K562 (cell line): ENCODE measurements around the gene PELI1. TPM values are rescaled to one million over a fixed set of nuclear protein-coding genes. Genes with fewer than 3 reads are reported as not detected.

Experiments
- ATAC-seq: fragments of 200-7000 bp; cut with Tn5 transposase; 3 replicates; pipeline ENCODE4 v1.9.1; 2020; ENCODE audit warnings: moderate library complexity
- Bru-seq: library from RNA; stranded (reverse); fragments of 400-500 nt; gene quantifications from one replicate; lab custom pipeline; 2021; lab: Mats Ljungman, UMichigan
- BruChase-seq, 2 experiments: library from RNA; stranded (reverse); fragments of 400-500 nt; gene quantifications; one replicate each; lab custom pipeline; 2021; lab: Mats Ljungman, UMichigan
- BruUV-seq: library from RNA; stranded (reverse); fragments of 400-500 nt; replicated peaks from 2 replicates; lab custom pipeline; 2021; lab: Mats Ljungman, UMichigan
- CTCF ChIA-PET: fragments of 300-600 bp; formaldehyde crosslinking; extraction: SDS; loops from one replicate; lab custom pipeline; 2021; ENCODE audit warnings: low intra/inter-chr PET ratio; lab: Yijun Ruan, JAX
- POLR2A ChIA-PET: fragments of 300-600, 350-650 bp; sonication (Branson Sonifier 250); formaldehyde crosslinking; extraction: SDS; loops from one replicate; lab custom pipeline; 2021; ENCODE audit warnings: antibody characterized with exemption, inconsistent platforms; lab: Yijun Ruan, JAX
- DNase-seq, 4 experiments: peaks; one replicate each; pipeline versions ENCODE4 v3.0.0 to v3.0.0-alpha.2; 2011 to 2018; ENCODE audit warnings: low spot score in 3 of 4, mixed read lengths in 3 of 4; ENCODE audit errors: extremely low read depth in 1 of 4
- FAIRE-seq: peaks from 2 replicates; lab custom pipeline; 2011; peaks lifted over from hg19 to GRCh38; lab: Jason Lieb, UNC
- H2AFZ ChIP-seq: 2 replicates; pipeline ENCODE4 v1.6.0; 2011; ENCODE audit warnings: low read depth, low read length, control low read depth, inconsistent platforms
- H3K27ac ChIP-seq: fragments of 200-600 bp; 3 replicates; pipeline ENCODE4 v1.8.0; 2011; ENCODE audit warnings: low read depth, mild to moderate bottlenecking, control low read depth, inconsistent platforms, low read length, moderate library complexity, mixed read lengths; ENCODE audit errors: extremely low read depth
- H3K27me3 ChIP-seq, 2 experiments: fragments of 300-600 bp in 1 of 2; 2 replicates in 1 of 2; 3 replicates in 1 of 2; pipeline versions ENCODE4 v1.6.0 to v1.8.0; 2011; ENCODE audit warnings: inconsistent platforms in 2 of 2, low read length in 2 of 2, mild to moderate bottlenecking in 1 of 2, mixed read lengths in 1 of 2, moderate library complexity in 1 of 2; ENCODE audit not compliant: control insufficient read depth in 2 of 2, insufficient read depth in 2 of 2
- H3K36me3 ChIP-seq: fragments of 300-600 bp; 3 replicates; pipeline ENCODE4 v1.8.0; 2011; ENCODE audit warnings: mild to moderate bottlenecking, low read length, inconsistent platforms; ENCODE audit not compliant: control insufficient read depth, insufficient read depth
- H3K4me1 ChIP-seq, 2 experiments: fragments of 200-600 bp in 1 of 2; replicated peaks in 1 of 2; 2 replicates in 1 of 2; 3 replicates in 1 of 2; pipeline versions ENCODE4 v1.5.1 to v1.8.0; 2011; ENCODE audit warnings: inconsistent platforms in 2 of 2, low read length in 2 of 2, mild to moderate bottlenecking in 1 of 2, mixed read lengths in 1 of 2, moderate library complexity in 1 of 2; ENCODE audit not compliant: control insufficient read depth in 2 of 2, insufficient read depth in 2 of 2
- H3K4me2 ChIP-seq: 2 replicates; pipeline ENCODE4 v1.6.1; 2011; ENCODE audit warnings: low read length, control low read depth, inconsistent platforms, mixed read lengths; ENCODE audit not compliant: insufficient read depth
- H3K4me3 ChIP-seq: fragments of 200-600 bp; sonication (generic), shearing (Covaris generic); 2 replicates; pipeline ENCODE4 v1.5.1; 2016; ENCODE audit warnings: control low read depth, inconsistent platforms
- H3K79me2 ChIP-seq: fragments of 200-600 bp; 3 replicates; pipeline ENCODE4 v1.8.0; 2011; ENCODE audit warnings: low read length, inconsistent platforms; ENCODE audit not compliant: control insufficient read depth, insufficient read depth
- H3K9ac ChIP-seq, 2 experiments: 2 replicates each; pipeline versions ENCODE4 v1.6.0 to v1.6.1; 2011; ENCODE audit warnings: low read depth in 2 of 2, low read length in 2 of 2, control low read depth in 1 of 2, inconsistent platforms in 1 of 2, mild to moderate bottlenecking in 1 of 2, mixed read lengths in 1 of 2; ENCODE audit not compliant: insufficient read depth in 1 of 2
- H3K9me1 ChIP-seq: one replicate; pipeline ENCODE4 v1.6.0; 2011; ENCODE audit warnings: inconsistent platforms, mild to moderate bottlenecking, low read length, moderate library complexity; ENCODE audit not compliant: control insufficient read depth, insufficient read depth
- H3K9me3 ChIP-seq: replicated peaks from 2 replicates; pipeline ENCODE4 v1.5.1; 2011; ENCODE audit warnings: low read depth, low read length, inconsistent platforms; ENCODE audit not compliant: control insufficient read depth, insufficient read depth
- H4K20me1 ChIP-seq: replicated peaks from 2 replicates; pipeline ENCODE4 v1.6.1; 2011; ENCODE audit warnings: low read length, inconsistent platforms, mixed read lengths; ENCODE audit not compliant: control insufficient read depth, insufficient read depth
- CHCHD3 ChIP-seq: fragments of 250-450 bp; sonication (Bioruptor Pico); IDR thresholded peaks from 2 replicates; pipeline ENCODE4 v2.1.2; 2022; ENCODE audit warnings: mild to moderate bottlenecking
- GMEB1 ChIP-seq: fragments of 250-450 bp; sonication (Bioruptor Pico); IDR thresholded peaks from 2 replicates; pipeline ENCODE4 v1.4.0; 2020; ENCODE audit warnings: mild to moderate bottlenecking
- HBP1 ChIP-seq: fragments of 450-650 bp; formaldehyde crosslinking; IDR thresholded peaks from 2 replicates; pipeline ENCODE4 v1.4.0; 2022; ENCODE audit warnings: missing genetic modification characterization
- MCM3 ChIP-seq: fragments of 450-650 bp; IDR thresholded peaks from 2 replicates; pipeline ENCODE4 v1.6.1; 2016
- POLR2AphosphoS2 ChIP-seq: IDR thresholded peaks from 2 replicates; pipeline ENCODE4 v1.6.1; 2012; ENCODE audit warnings: low read length, improper control_type of control experiment
- POLR3A ChIP-seq: IDR thresholded peaks from 2 replicates; pipeline ENCODE4 v1.6.1; 2011; ENCODE audit warnings: borderline replicate concordance, mild to moderate bottlenecking, moderate library complexity; ENCODE audit not compliant: insufficient read length, insufficient read depth; ENCODE audit errors: extremely low read depth
- RBM34 ChIP-seq: fragments of 200-400 bp; formaldehyde crosslinking; IDR thresholded peaks from 2 replicates; pipeline ENCODE4 v1.6.1; 2018; ENCODE audit warnings: low read length, borderline replicate concordance; ENCODE audit not compliant: insufficient read depth
- STAG1 ChIP-seq: sonication (generic); formaldehyde crosslinking; IDR thresholded peaks from 2 replicates; pipeline ENCODE4 v1.5.0; 2020; ENCODE audit warnings: missing genetic modification reagents, borderline replicate concordance
- XRCC3 ChIP-seq: fragments of 450-650 bp; IDR thresholded peaks from 2 replicates; pipeline ENCODE4 v1.6.1; 2017; ENCODE audit warnings: mild to moderate bottlenecking, moderate library complexity
- ZNF589 ChIP-seq: fragments of 200-800 bp; sonication (Bioruptor generic); IDR thresholded peaks from 2 replicates; pipeline ENCODE4 v1.6.1; 2016; ENCODE audit warnings: low read depth, missing genetic modification characterization, missing compliant biosample characterization
- ZNF717 ChIP-seq: fragments of 250-450 bp; sonication (Bioruptor Pico); IDR thresholded peaks from 2 replicates; pipeline ENCODE4 v1.5.0; 2021
- ZNF75A ChIP-seq: fragments of 450-650 bp; formaldehyde crosslinking; IDR thresholded peaks from 2 replicates; pipeline ENCODE4 v1.4.0; 2020; ENCODE audit warnings: mild to moderate bottlenecking
- WGBS: fragments of 100-300 bp; shearing (Covaris generic); methylation state at CpG from one replicate; pipeline ENCODE4 v1.1.6; 2016; ENCODE audit warnings: low coverage, mixed read lengths; ENCODE audit not compliant: insufficient coverage; ENCODE audit errors: missing lambda C conversion rate; 5-methylcytosine and 5-hydroxymethylcytosine counted together
- in situ Hi-C: fragments of 300-500 bp; cut with MboI; formaldehyde crosslinking; loops from 4 replicates; pipeline ENCODE4 v1.15.0; 2018; ENCODE audit warnings: inconsistent platforms, mixed read lengths
- intact Hi-C: fragments of 100-400 bp; cut with micrococcal nuclease; formaldehyde crosslinking; loops from 2 replicates; pipeline ENCODE4 v1.14.2; 2022
- long read RNA-seq, 3 experiments: library from polyadenylated mRNA in 2 of 3; library from RNA in 1 of 3; unstranded in 2 of 3; stranded (forward) in 1 of 3; transcript quantifications; one replicate each; pipeline ENCODE4 v2.0.0, GENCODE V29; 2019 to 2022
- polyA minus RNA-seq, 3 experiments: library from RNA; depleted of rRNA, polyadenylated mRNA; stranded (reverse); fragments of >200 nt; gene quantifications; 2 replicates each; pipeline ENCODE4 v1.2.3, GENCODE V29; 2011
- polyA plus RNA-seq, 8 experiments: library from polyadenylated mRNA; depleted of rRNA in 4 of 8; stranded (reverse) in 5 of 8; unstranded in 3 of 8; fragments of >200 nt; fragmentation: Nextera tagmentation in 2 of 8; fragmentation: Illumina TruSeq in 1 of 8; extraction: Ambion mirVana in 2 of 8; extraction: Trizol in 1 of 8; gene quantifications; 2 replicates each; pipeline versions ENCODE4 v1.2.1 to v1.2.3, GENCODE V29; 2011 to 2014; ENCODE audit warnings: inconsistent platforms in 1 of 8, missing spikeins in 1 of 8
- total RNA-seq, 7 experiments: library from RNA; depleted of rRNA in 6 of 7; stranded (reverse); fragments of >200 nt in 6 of 7; fragmentation: Illumina TruSeq in 2 of 7; extraction: Trizol in 2 of 7; gene quantifications; 2 replicates each; pipeline versions ENCODE4 v1.2.1 to v1.2.3, GENCODE V29; 2011 to 2021; ENCODE audit warnings: low replicate concordance in 1 of 7

The PELI1 gene
- 3.4 and 10.9 TPM in 2 replicates for total RNA-seq (2011; cell fraction: chromatin; rRNA removed; ENCODE audit: low replicate concordance)
- total RNA-seq (2011; cell fraction: nucleolus; rRNA removed) = 4.5 TPM in 2 replicates
- total RNA-seq (2011; cell fraction: nucleoplasm; rRNA removed) = 5.6 and 9.8 TPM in 2 replicates
- total RNA-seq (2014; rRNA removed) = 11.6 and 12.9 TPM in 2 replicates
- total RNA-seq (2014; rRNA removed; fragmentation: Illumina TruSeq; extraction: Trizol) = 12.1 and 13.1 TPM in 2 replicates
- 7.5 and 7.7 TPM in 2 replicates for total RNA-seq (2015; rRNA removed; fragmentation: Illumina TruSeq; extraction: Trizol)
- 15.7 and 19.2 TPM in 2 replicates for total RNA-seq (2021)
- 16.0 and 16.6 TPM in 2 replicates for polyA plus RNA-seq (2011; rRNA removed)
- 7.9 and 9.6 TPM in 2 replicates for polyA plus RNA-seq (2011; cell fraction: cytosol; rRNA removed)
- polyA plus RNA-seq (2011; cell fraction: nucleus; rRNA removed) = 5.6 and 9.5 TPM in 2 replicates
- polyA plus RNA-seq (2012) = 7.5 and 9.0 TPM in 2 replicates
- 10.8 and 12.5 TPM in 2 replicates for polyA plus RNA-seq (2014; fragmentation: Illumina TruSeq; extraction: Trizol)
- polyA plus RNA-seq (2014; fragmentation: Nextera tagmentation; extraction: Ambion mirVana) = 1 to 10 TPM; 3.3 to 3.9 TPM
- polyA plus RNA-seq (2014; rRNA removed) = 9.2 and 12.5 TPM in 2 replicates
- 22.7 and 28.5 TPM in 2 replicates for polyA minus RNA-seq (2011; rRNA and poly(A)+ RNA removed)
- polyA minus RNA-seq (2011; cell fraction: cytosol; rRNA and poly(A)+ RNA removed) = 9.3 and 11.4 TPM in 2 replicates
- polyA minus RNA-seq (2011; cell fraction: nucleus; rRNA and poly(A)+ RNA removed) = 14.3 and 21.9 TPM in 2 replicates
- Bru-seq, nascent RNA = percentile 82 among the genes with signal in this experiment
- percentile 80 among the genes with signal in this experiment for BruChase-seq, experiment 1, labeled RNA remaining after a 2-hour chase
- BruChase-seq, experiment 2, labeled RNA remaining after a 6-hour chase = percentile 80 among the genes with signal in this experiment
- long read RNA-seq, experiment 1, transcript PELI1-201 (7 exons, 3,750 nt) = major isoform, 21 of 31 reads
- long read RNA-seq, experiment 1, partial matches to known transcripts = 1 of 31 reads
- long read RNA-seq, experiment 1, other reads (novel, unspliced or antisense) = 9 of 31 reads
- long read RNA-seq, experiment 2, partial matches to known transcripts = 0 of 7 reads
- long read RNA-seq, experiment 2, other reads (novel, unspliced or antisense) = 7 of 7 reads
- long read RNA-seq, experiment 3, partial matches to known transcripts = 1 of 4 reads
- long read RNA-seq, experiment 3, other reads (novel, unspliced or antisense) = 0 of 4 reads

GRCh38 chr2:64144057-64145013 is at the start of gene PELI1:
Gene PELI1, minus strand, starts transcription at chr2:64144420. Its CDS starts 36,110 bp downstream, at chr2:64108310.
- Histone ChIP-seq H3K9me3 (no peaks in the 10 kb centered on the region), H3K4me1 (peaks cover 0 to 13% of the 10 kb centered on the region in 2 experiments; a peak in 3 of 5 replicates), H3K36me3 (no peaks in the 10 kb centered on the region), H3K27me3 (no peaks in the 10 kb centered on the region), H4K20me1 (no peaks in the 10 kb centered on the region), H3K4me3 (peak within 1 kb of the TSS; percentile 91), H3K4me2 (peak within 1 kb of the TSS; percentile 85), H3K9me1 (no peaks in the 10 kb centered on the region), H3K9ac (peak within 1 kb of the TSS; percentile 73 to 97), H3K79me2 (peaks cover 47% of the 10 kb centered on the region), H3K27ac (peak within 1 kb of the TSS; percentile 88), H2AFZ (peak within 1 kb of the TSS; percentile 95)
- FAIRE-seq = peak; percentile 95
- CTCF ChIA-PET = no interaction called here
- WGBS = 5% methylated on average over 42 of the region's 68 CpGs
- BruUV-seq = no TSS peak
- POLR2A ChIA-PET = interaction anchor here (0.8 kb wide), 1 partner anchor 169 kb away, joined by 3 read pairs; no protein-coding TSS in a partner anchor
- DNase-seq = peak; percentile 95 to 98 (median 96)
- peak; percentile 96 for ATAC-seq
- intact Hi-C loops (loop anchor here (5.0 kb wide), 1 partner anchor 92 kb away; no protein-coding TSS in a partner anchor), in situ Hi-C loops (no loop called here)
- TF ChIP-seq POLR2AphosphoS2 (peak; percentile 49; the same call in 1 of the 2 replicates), RBM34 (0 out of 2 replicates have a peak, but pooled peaks have one; percentile 49), MCM3 (no peak), POLR3A (no peak), ZNF589 (no peak), XRCC3 (no peak), HBP1 (CRISPR knock-in tag) (no peak), ZNF75A (CRISPR knock-in tag) (no peak), ZNF717 (CRISPR knock-in tag) (no peak), STAG1 (CRISPR knock-in tag) (no peak), CHCHD3 (no peak), GMEB1 (CRISPR knock-in tag) (0 out of 2 replicates have a peak, but pooled peaks have one; percentile 22)
